LNCaP clone FGC (cell line): ENCODE measurements around the gene CNTNAP4.

Experiments used
- DNase-seq: peaks from one replicate; pipeline ENCODE4 v3.0.0-alpha.2; 2011; ENCODE audit warnings: low read depth
- H3K4me3 ChIP-seq: 2 replicates; pipeline ENCODE4 v1.5.1; 2011; ENCODE audit warnings: mild to moderate bottlenecking, low read depth, low read length, control low read depth
- CTCF ChIP-seq: IDR thresholded peaks from 2 replicates; pipeline ENCODE4 v1.5.1; 2012; ENCODE audit warnings: mild to moderate bottlenecking; ENCODE audit not compliant: control insufficient read depth, insufficient read depth; ENCODE audit errors: extremely low read depth

The CNTNAP4 gene

GRCh38 chr16:76450890-76451289, 173.7 kb downstream of the CNTNAP4 start:
- no peak for TF ChIP-seq CTCF
- H3K4me3 ChIP-seq = no peak overlapping the region
- no peak for DNase-seq

- DNase-seq = no peak
- H3K4me3 ChIP-seq = no peak overlapping the region
- no peak for TF ChIP-seq CTCF
Measured at GRCh38 chr16:76455257-76455656, 178.1 kb downstream of the CNTNAP4 start.

- no peak for TF ChIP-seq CTCF
- H3K4me3 ChIP-seq = no peak overlapping the region
- no peak for DNase-seq
Measured at GRCh38 chr16:76456016-76456415, 178.8 kb downstream of the CNTNAP4 start.

GRCh38 chr16:76459111-76459510, 181.9 kb downstream of the CNTNAP4 start:
- no peak for DNase-seq
- TF ChIP-seq CTCF = no peak
- H3K4me3 ChIP-seq = no peak overlapping the region

- DNase-seq = no peak
- no peak overlapping the region for H3K4me3 ChIP-seq
- TF ChIP-seq CTCF = no peak
Measured at GRCh38 chr16:76461836-76462235, 184.6 kb downstream of the CNTNAP4 start.

GRCh38 chr16:76464955-76465620, 187.9 kb downstream of the CNTNAP4 start:
- no peak for TF ChIP-seq CTCF

GRCh38 chr16:76466871-76467270, 189.7 kb downstream of the CNTNAP4 start:
- no peak for DNase-seq
- H3K4me3 ChIP-seq = no peak overlapping the region
- no peak for TF ChIP-seq CTCF

More at GRCh38 chr16:76464955-76465620, 187.9 kb downstream of the CNTNAP4 start:
- DNase-seq = no peak
- H3K4me3 ChIP-seq = no peak overlapping the region
